GM12878 (cell line): ENCODE data around the gene PASK. TPM values are rescaled to one million over a fixed set of nuclear protein-coding genes. Genes with fewer than 3 reads are reported as not detected.
A peak's percentile ranks its signal among the peaks of the same experiment; 100 is the strongest.

Experiments
- CBFB ChIP-seq: IDR thresholded peaks from 2 replicates; pipeline ENCODE4 v1.6.1; 2016; ENCODE audit warnings: antibody characterized with exemption, low read depth
- DPF2 ChIP-seq: fragments of 450-650 bp; IDR thresholded peaks from 2 replicates; pipeline ENCODE4 v1.6.1; 2017; ENCODE audit warnings: mild to moderate bottlenecking
- ETV6 ChIP-seq, 2 experiments: fragments of 450-650 bp in 1 of 2; IDR thresholded peaks in 1 of 2; conservative IDR thresholded peaks in 1 of 2; 2 replicates each; pipeline ENCODE4 v1.6.1; 2014; ENCODE audit warnings: antibody characterized with exemption in 1 of 2, borderline replicate concordance in 1 of 2, low read depth in 1 of 2, mild to moderate bottlenecking in 1 of 2, moderate library complexity in 1 of 2
- EZH2 ChIP-seq: IDR thresholded peaks from 2 replicates; pipeline ENCODE4 v1.6.1; 2012; ENCODE audit warnings: low read depth, mild to moderate bottlenecking, control low read depth, inconsistent platforms, low read length, borderline replicate concordance; ENCODE audit not compliant: control insufficient read depth
- GATAD2B ChIP-seq: fragments of 450-650 bp; conservative IDR thresholded peaks from 2 replicates; pipeline ENCODE4 v1.6.1; 2017; ENCODE audit warnings: low read depth, mild to moderate bottlenecking, moderate library complexity
- IKZF2 ChIP-seq, 2 experiments: fragments of 450-650 bp; IDR thresholded peaks; 2 replicates each; pipeline ENCODE4 v1.6.1; 2017; ENCODE audit warnings: mild to moderate bottlenecking in 2 of 2, moderate library complexity in 2 of 2
- MAX ChIP-seq: IDR thresholded peaks from 2 replicates; pipeline ENCODE4 v1.6.1; 2012; ENCODE audit warnings: low read depth, low read length, improper control_type of control experiment
- MEF2A ChIP-seq: IDR thresholded peaks from 2 replicates; pipeline ENCODE4 v1.6.1; 2011; ENCODE audit warnings: low read depth, mild to moderate bottlenecking, low read length, moderate library complexity; ENCODE audit not compliant: insufficient read depth
- MEF2B ChIP-seq: fragments of 450-650 bp; IDR thresholded peaks from 2 replicates; pipeline ENCODE4 v1.6.1; 2018; ENCODE audit warnings: mild to moderate bottlenecking, moderate library complexity; ENCODE audit not compliant: partially characterized antibody, poor library complexity, severe bottlenecking
- MYC ChIP-seq: IDR thresholded peaks from 2 replicates; pipeline ENCODE4 v1.6.1; 2011; ENCODE audit warnings: mild to moderate bottlenecking, low read length, moderate library complexity, inconsistent platforms; ENCODE audit not compliant: insufficient read depth, insufficient replicate concordance, insufficient read length, severe bottlenecking
- NR2F1 ChIP-seq: fragments of 450-650 bp; conservative IDR thresholded peaks from 2 replicates; pipeline ENCODE4 v1.6.1; 2017; ENCODE audit warnings: mild to moderate bottlenecking
- PAX5 ChIP-seq: IDR thresholded peaks from 2 replicates; pipeline ENCODE4 v1.6.1; 2011; ENCODE audit warnings: low read depth, low read length, borderline replicate concordance
- RELA ChIP-seq: fragments of 450-650 bp; IDR thresholded peaks from 2 replicates; pipeline ENCODE4 v1.8.0; 2014; ENCODE audit warnings: borderline replicate concordance; ENCODE audit not compliant: partially characterized antibody
- SKIL ChIP-seq: fragments of 450-650 bp; IDR thresholded peaks from 2 replicates; pipeline ENCODE4 v1.6.1; 2017; ENCODE audit warnings: mild to moderate bottlenecking, low read depth, inconsistent platforms; ENCODE audit not compliant: poor library complexity, severe bottlenecking
- STAT1 ChIP-seq: fragments of 450-650 bp; conservative IDR thresholded peaks from 2 replicates; pipeline ENCODE4 v1.6.1; 2014; ENCODE audit warnings: antibody characterized with exemption, mild to moderate bottlenecking
- polyA plus RNA-seq, 11 experiments: library from polyadenylated mRNA; depleted of rRNA in 4 of 11; unstranded in 6 of 11; stranded (reverse) in 5 of 11; fragments of >200 nt; fragmentation: Nextera tagmentation in 4 of 11; fragmentation: Illumina TruSeq in 1 of 11; extraction: Ambion mirVana in 4 of 11; extraction: Trizol in 1 of 11; gene quantifications; 1 replicate in 1 of 11; 2 replicates in 10 of 11; pipeline versions ENCODE4 v1.2.1 to v1.2.3, GENCODE V29; 2011 to 2016; ENCODE audit warnings: inconsistent platforms in 2 of 11, missing spikeins in 2 of 11, low read depth in 1 of 11
- total RNA-seq, 4 experiments: library from RNA; depleted of rRNA in 3 of 4; stranded (reverse); fragments of >200 nt in 3 of 4; fragmentation: Illumina TruSeq in 1 of 4; extraction: Trizol in 1 of 4; gene quantifications; 2 replicates each; pipeline versions ENCODE4 v1.2.1 to v1.2.3, GENCODE V29; 2013 to 2021

The PASK gene
- total and polyA plus RNA-seq, 10 of the 15 experiments (the other 5 are each of a cell fraction or from before 2014, with no cell fraction given): 9.6 to 62.2 (median 28.5) TPM

GRCh38 chr2:241112592-241112991 is 36.7 kb downstream of the PASK start (continued):
- TF ChIP-seq PAX5 (peak; percentile 50; the same call in 1 of the 2 replicates), GATAD2B (no peak; the same call in 1 of the 2 replicates), IKZF2 (IDR thresholded peaks at IDR 0.05) (peak; percentile 72 to 89; a peak in 3 of 4 replicates), MAX (0 out of 2 replicates have a peak, but pooled peaks have one; percentile 45), CBFB (0 out of 2 replicates have a peak, but pooled peaks have one; percentile 28), NR2F1 (0 out of 2 replicates have a peak, but pooled peaks have one; percentile 34), ETV6 (conservative IDR thresholded peaks at IDR 0.05 in 1 of 2, IDR thresholded peaks at IDR 0.05 in 1 of 2; ENCODE audit: borderline replicate concordance in 1 of 2, low read depth in 1 of 2) (no peak; a peak in 1 of 4 replicates), MYC (no peak), EZH2 (no peak), RELA (peak; percentile 66), MEF2B (peak; percentile 72), MEF2A (peak; percentile 72), SKIL (no peak), DPF2 (0 out of 2 replicates have a peak, but pooled peaks have one; percentile 35), STAT1 (peak; percentile 74; the same call in 1 of the 2 replicates)
